OCI-LY1 (cell line): ENCODE data around the gene WWOX.

Experiments used
- H2AFZ ChIP-seq: fragments of 200-600 bp; sonication (generic), shearing (Covaris generic); 2 replicates; pipeline ENCODE4 v1.6.0; 2014; ENCODE audit warnings: antibody characterized with exemption, mild to moderate bottlenecking, low read length
- H3F3A ChIP-seq: fragments of 200-600 bp; sonication (generic), shearing (Covaris generic); 2 replicates; pipeline ENCODE4 v1.6.0; 2014; ENCODE audit warnings: mild to moderate bottlenecking, antibody characterized with exemption, low read length, moderate library complexity; ENCODE audit not compliant: insufficient read depth
- H3K27ac ChIP-seq: fragments of 200-600 bp; sonication (generic); 2 replicates; pipeline ENCODE4 v1.5.1; 2014; ENCODE audit warnings: low read length, mixed run types, mild to moderate bottlenecking, low read depth; ENCODE audit not compliant: poor library complexity, severe bottlenecking
- H3K27me3 ChIP-seq: fragments of 200-600 bp; sonication (generic); 2 replicates; pipeline ENCODE4 v1.6.0; 2014; ENCODE audit warnings: antibody characterized with exemption, mild to moderate bottlenecking, low read length, moderate library complexity; ENCODE audit not compliant: insufficient read depth
- H3K36me3 ChIP-seq: fragments of 200-600 bp; sonication (generic); 2 replicates; pipeline ENCODE4 v1.6.1; 2014; ENCODE audit warnings: mild to moderate bottlenecking, antibody characterized with exemption, low read length, moderate library complexity, mixed read lengths; ENCODE audit not compliant: insufficient read depth
- H3K4me1 ChIP-seq: fragments of 200-600 bp; sonication (generic); 2 replicates; pipeline ENCODE4 v1.5.1; 2014; ENCODE audit warnings: mild to moderate bottlenecking, low read length, moderate library complexity; ENCODE audit not compliant: insufficient read depth, severe bottlenecking
- H3K4me2 ChIP-seq: fragments of 200-600 bp; sonication (generic), shearing (Covaris generic); 2 replicates; pipeline ENCODE4 v1.6.1; 2014; ENCODE audit warnings: low read length
- H3K4me3 ChIP-seq: fragments of 200-600 bp; sonication (generic); 2 replicates; pipeline ENCODE4 v1.5.1; 2014; ENCODE audit warnings: low read length, low read depth, mild to moderate bottlenecking, mixed read lengths; ENCODE audit not compliant: poor library complexity, severe bottlenecking
- H3K79me2 ChIP-seq: fragments of 200-600 bp; shearing (Covaris generic); 2 replicates; pipeline ENCODE4 v1.6.1; 2016; ENCODE audit warnings: mixed run types, low read length, mixed read lengths; ENCODE audit not compliant: insufficient read depth
- H3K9ac ChIP-seq: fragments of 200-600 bp; sonication (generic), shearing (Covaris generic); 2 replicates; pipeline ENCODE4 v1.6.1; 2014; ENCODE audit warnings: mild to moderate bottlenecking, low read length, mixed read lengths
- H3K9me2 ChIP-seq: fragments of 200-600 bp; sonication (generic), shearing (Covaris generic); 2 replicates; pipeline ENCODE4 v1.6.1; 2014; ENCODE audit warnings: low read depth, mild to moderate bottlenecking, low read length, mixed read lengths
- H3K9me3 ChIP-seq: fragments of 200-600 bp; shearing (Covaris generic); 2 replicates; pipeline ENCODE4 v1.6.1; 2014; ENCODE audit warnings: low read length, mixed read lengths
- H4K20me1 ChIP-seq: fragments of 200-600 bp; sonication (generic), shearing (Covaris generic); 2 replicates; pipeline ENCODE4 v1.6.0; 2016; ENCODE audit warnings: mild to moderate bottlenecking, low read length; ENCODE audit not compliant: insufficient read depth
- EZH2 ChIP-seq: fragments of 200-600 bp; sonication (generic), shearing (Covaris generic); IDR thresholded peaks from 2 replicates; pipeline ENCODE4 v1.8.0; 2017; ENCODE audit warnings: borderline replicate concordance, mixed run types, mild to moderate bottlenecking, antibody characterized with exemption, low read length, moderate library complexity, mixed read lengths
- TF ChIP-seq, protein P1 (sequence below): fragments of 200-600 bp; sonication (generic), shearing (Covaris generic); IDR thresholded peaks from 2 replicates; pipeline ENCODE4 v1.5.1; 2017; ENCODE audit warnings: mild to moderate bottlenecking, antibody characterized with exemption, low read length, moderate library complexity, mixed read lengths

The WWOX gene

DNA sequence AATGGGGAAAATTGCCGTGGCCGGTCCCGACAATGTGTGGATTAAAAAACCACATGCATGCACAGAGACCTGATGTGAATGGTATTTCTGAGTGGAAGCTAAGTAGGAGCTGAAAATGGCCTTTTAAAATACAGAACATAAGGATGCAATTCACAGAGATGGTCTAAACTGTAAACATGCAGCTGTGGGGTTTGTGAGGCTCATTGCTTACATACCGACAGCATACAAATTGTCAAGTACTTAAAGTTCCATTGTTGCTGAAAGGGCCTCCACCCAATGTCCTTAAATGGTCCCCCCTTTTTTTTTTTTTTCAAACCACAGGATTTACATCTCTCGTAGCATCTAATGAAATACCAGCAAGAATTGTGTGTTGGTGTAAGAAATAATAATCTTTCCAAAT, 977.9 kb downstream of the WWOX start:
- Histone ChIP-seq H3K4me2 (no peak overlapping the region), H2AFZ (no peak overlapping the region), H4K20me1 (no peaks in the 10 kb centered on the region), H3K9me2 (no peaks in the 10 kb centered on the region), H3K79me2 (no peaks in the 10 kb centered on the region), H3K4me1 (no peaks in the 10 kb centered on the region), H3K9me3 (no peaks in the 10 kb centered on the region), H3K9ac (no peak overlapping the region), H3K36me3 (no peaks in the 10 kb centered on the region), H3K27ac (no peak overlapping the region), H3K4me3 (no peak overlapping the region), H3K27me3 (no peaks in the 10 kb centered on the region), H3F3A (no peaks in the 10 kb centered on the region)
- no peak for TF ChIP-seq EZH2
- TF ChIP-seq, protein P1, sequence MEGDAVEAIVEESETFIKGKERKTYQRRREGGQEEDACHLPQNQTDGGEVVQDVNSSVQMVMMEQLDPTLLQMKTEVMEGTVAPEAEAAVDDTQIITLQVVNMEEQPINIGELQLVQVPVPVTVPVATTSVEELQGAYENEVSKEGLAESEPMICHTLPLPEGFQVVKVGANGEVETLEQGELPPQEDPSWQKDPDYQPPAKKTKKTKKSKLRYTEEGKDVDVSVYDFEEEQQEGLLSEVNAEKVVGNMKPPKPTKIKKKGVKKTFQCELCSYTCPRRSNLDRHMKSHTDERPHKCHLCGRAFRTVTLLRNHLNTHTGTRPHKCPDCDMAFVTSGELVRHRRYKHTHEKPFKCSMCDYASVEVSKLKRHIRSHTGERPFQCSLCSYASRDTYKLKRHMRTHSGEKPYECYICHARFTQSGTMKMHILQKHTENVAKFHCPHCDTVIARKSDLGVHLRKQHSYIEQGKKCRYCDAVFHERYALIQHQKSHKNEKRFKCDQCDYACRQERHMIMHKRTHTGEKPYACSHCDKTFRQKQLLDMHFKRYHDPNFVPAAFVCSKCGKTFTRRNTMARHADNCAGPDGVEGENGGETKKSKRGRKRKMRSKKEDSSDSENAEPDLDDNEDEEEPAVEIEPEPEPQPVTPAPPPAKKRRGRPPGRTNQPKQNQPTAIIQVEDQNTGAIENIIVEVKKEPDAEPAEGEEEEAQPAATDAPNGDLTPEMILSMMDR: no peak

DNA sequence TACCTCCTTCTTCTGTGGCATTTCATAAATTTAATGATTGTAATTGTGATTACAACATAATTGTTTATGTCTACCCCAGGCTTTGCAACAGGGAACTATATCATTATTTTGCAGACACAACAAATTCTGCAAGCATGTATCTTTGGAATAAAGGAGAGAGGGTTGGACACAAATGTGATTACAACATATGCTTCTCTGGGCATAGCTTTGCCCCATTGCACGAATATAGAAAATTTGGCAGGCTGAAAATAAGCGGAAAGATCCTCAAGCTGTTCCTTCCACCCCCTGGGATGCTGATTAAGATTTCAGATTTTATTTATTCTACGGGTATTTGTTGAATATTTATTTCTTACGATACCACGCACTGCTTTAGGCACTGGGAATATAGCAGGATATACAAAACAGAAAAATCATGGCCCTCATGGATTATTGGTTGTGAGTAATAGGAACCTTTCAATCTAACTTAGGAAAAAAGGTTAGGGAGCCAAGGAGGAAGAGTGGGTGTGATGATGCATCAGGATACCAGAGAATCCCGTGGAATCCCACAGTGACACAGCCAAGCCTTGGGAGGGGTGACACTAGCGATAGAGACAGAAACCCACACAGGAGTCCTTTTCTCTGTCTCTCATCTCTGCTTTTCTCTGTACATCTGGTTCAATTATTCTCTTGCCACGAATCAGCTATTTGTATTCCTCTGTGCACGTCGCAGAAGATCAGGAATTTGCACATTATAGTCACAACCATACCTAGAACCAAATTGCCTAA, 980.4 kb downstream of the WWOX start:
- no peak overlapping the region for H2AFZ ChIP-seq
- no peaks in the 10 kb centered on the region for H3F3A ChIP-seq
- no peak overlapping the region for H3K4me3 ChIP-seq
- no peaks in the 10 kb centered on the region for H3K36me3 ChIP-seq
- H3K4me2 ChIP-seq: no peak overlapping the region
- no peaks in the 10 kb centered on the region for H4K20me1 ChIP-seq
- no peak overlapping the region for H3K27ac ChIP-seq
- H3K79me2 ChIP-seq: no peaks in the 10 kb centered on the region
- no peak for TF ChIP-seq EZH2
- TF ChIP-seq, protein P1: no peak
- no peaks in the 10 kb centered on the region for H3K4me1 ChIP-seq
- H3K9me3 ChIP-seq: no peaks in the 10 kb centered on the region
- no peak overlapping the region for H3K9ac ChIP-seq
- H3K9me2 ChIP-seq: no peaks in the 10 kb centered on the region
- H3K27me3 ChIP-seq: no peaks in the 10 kb centered on the region

DNA sequence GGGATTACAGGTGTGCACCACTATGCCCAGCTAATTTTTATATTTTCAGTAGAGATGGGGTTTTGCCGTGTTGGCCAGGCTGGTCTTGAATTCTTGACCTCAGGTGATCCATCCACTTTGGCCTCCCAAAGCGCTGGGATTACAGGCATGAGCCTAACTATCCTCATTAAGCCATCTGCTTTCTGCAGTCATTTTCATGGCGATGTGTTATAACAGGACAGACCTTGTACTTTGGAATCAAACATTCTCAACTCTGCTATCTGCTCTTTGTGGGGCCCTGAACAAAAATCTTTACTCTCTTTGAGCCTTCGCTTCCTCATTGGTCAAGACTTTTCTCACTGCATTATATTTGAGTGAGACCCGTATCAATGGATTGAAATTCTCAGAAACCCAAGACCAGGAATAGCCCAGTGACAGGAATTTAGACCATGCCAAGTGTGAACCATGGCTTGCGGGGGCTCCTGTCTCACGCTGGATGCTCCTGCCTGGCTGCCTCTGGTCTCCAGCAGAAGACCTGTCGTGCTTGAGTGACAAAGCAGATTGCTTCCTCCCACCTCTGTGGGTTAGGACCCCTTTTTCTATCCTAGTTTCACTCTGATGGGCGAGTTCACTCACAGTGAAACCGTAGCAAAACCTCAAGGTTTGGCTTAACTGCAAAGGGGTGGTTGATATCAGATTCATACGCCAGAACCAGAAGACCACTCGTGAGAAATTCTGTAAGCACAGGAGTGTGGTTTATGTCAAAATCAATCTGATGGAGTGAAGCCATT, 982.0 kb downstream of the WWOX start:
- Histone ChIP-seq H3K27ac (no peak overlapping the region), H3K79me2 (no peaks in the 10 kb centered on the region), H3K27me3 (no peaks in the 10 kb centered on the region), H3K4me1 (no peaks in the 10 kb centered on the region), H3F3A (no peaks in the 10 kb centered on the region), H2AFZ (no peak overlapping the region), H4K20me1 (no peaks in the 10 kb centered on the region), H3K9ac (no peak overlapping the region), H3K36me3 (no peaks in the 10 kb centered on the region), H3K4me2 (no peak overlapping the region), H3K9me2 (no peaks in the 10 kb centered on the region), H3K4me3 (no peak overlapping the region), H3K9me3 (no peaks in the 10 kb centered on the region)
- no peak for TF ChIP-seq EZH2
- TF ChIP-seq, protein P1: no peak
